HG03135 (cell line): ENCODE measurements around the gene LILRA6.
A peak's percentile ranks its signal among the peaks of the same experiment; 100 is the strongest.

Source experiments
- ATAC-seq: cut with Tn5 transposase; IDR thresholded peaks from one replicate; pipeline ENCODE4 v1.9.1; 2021; ENCODE audit warnings: mild to moderate bottlenecking, moderate library complexity; ENCODE audit not compliant: unreplicated experiment

Gene LILRA6

DNA sequence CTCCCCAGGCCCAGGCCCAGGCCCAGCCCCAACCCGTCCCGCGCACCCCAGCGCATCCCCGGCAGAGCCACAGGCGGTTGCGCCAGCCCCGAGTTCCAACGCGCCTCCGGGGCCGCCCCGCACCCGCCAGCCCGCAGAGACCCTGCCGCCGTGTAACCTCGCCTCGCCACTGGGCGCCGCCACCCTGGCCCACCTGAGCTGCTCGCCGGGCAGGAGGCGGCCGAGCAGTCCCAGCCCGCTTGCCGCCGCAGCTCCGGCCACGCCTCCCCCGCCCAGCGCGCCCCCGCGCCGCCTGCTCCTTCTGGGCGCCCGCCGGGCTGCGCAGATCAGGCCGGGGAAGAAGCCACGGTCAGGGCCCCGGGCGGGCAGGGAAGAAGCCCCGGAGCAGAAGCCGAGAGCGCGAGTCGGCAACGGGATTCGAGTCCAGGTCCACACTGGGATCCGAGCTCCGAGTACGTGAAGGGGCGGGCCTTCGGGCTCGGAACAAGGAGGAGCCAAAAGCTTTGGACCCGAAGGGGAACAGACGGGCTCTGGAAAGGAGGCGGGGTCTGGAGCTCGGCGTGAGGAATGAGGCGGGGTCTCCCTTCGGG is 53.4 kb downstream of the LILRA6 start, which contains the start of gene MBOAT7:
Gene MBOAT7, minus strand, starts transcription at position 436 of the 590 bp plus-strand sequence. CDS start 1,072 bp downstream, outside the sequence.
- peak; percentile 19 for ATAC-seq

DNA sequence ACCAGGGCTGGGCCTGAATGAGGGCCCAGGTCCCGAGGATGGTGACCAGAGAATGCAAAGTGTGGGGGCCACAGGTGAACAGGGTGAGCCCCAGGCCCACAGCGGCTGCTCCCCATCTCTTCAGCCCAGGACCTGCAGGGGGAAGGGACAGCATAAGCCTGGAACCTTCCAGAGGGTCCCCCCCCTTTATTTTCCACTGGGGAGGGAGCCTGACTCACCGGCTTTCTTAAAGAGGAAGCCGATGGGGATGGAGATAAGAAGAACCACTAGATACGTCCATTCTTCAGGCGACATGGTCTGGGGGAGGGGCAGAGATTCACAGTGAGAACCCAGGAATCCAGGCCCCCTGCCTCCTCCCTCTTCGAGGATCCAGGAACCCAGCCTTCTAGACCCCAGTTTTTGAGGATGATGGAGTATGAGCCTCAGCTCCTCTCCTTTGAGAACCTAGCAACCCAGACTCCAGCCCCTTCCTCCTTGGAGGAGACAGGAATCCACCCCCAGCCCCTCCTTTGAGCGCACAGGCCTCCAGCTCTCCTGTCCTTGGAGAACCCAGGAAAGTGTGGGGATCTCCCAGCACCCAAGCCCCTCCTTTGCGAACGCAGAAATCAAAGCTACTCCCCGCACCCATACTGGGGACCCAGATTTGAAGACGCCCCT is 54.2 kb downstream of the LILRA6 start:
- ATAC-seq: no peak

DNA sequence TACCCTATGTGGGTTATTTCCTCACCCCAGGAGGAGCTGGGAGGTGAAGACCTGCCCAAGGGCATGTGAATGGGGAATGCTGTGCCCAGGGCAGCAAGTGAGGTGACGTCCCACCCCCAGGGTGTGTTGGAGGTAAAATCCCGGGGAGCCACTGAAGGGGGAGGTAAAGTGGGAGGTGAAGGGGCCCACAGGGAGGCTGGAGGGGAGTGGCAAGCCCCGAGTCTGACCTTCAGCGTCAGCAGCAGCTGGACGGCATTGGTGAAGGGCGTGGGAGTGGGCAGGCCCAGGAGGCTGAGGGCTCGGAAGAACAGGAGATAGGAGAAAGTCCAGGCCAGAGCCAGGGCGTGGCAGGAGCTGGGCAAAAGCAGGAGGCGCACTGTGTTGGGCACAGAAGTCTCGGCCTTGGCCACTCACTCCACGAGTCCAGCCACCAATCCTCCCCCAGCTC is 55.6 kb downstream of the LILRA6 start:
- ATAC-seq: no peak
